ENCODE measurements around the gene TMEM219.

DNA sequence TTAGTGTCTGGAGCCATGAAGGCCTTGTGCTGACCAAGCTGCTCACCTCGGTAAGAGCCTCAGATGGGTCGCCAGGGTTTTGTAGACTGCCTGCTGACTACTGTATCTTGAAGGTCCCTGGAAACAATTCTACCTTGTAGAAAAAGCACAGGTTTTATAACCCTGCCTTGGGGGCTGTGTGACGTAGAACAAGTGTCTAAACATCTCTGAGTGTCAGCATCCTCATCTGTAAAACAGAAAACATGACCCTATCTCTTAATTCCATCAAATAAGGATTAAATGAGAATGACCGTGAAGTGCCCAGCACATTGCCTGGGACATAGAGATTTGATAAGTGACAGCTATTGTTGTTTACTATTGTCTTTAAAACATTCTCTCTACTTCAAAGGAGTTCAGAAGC lies 6.3 kb downstream of the TMEM219 start:
- TF ChIP-seq JUND (IDR thresholded peaks at IDR 0.05; ENCODE audit: low read length) (no peak), RFX5 (IDR thresholded peaks at IDR 0.05; ENCODE audit: borderline replicate concordance, low read depth, low read length) (no peak), TBP (IDR thresholded peaks at IDR 0.05; ENCODE audit: low read depth, low read length) (no peak), HDAC2 (IDR thresholded peaks at IDR 0.05; ENCODE audit: borderline replicate concordance in 1 of 2, low read depth in 2 of 2, low read length in 2 of 2) (no peak), POLR2A (IDR thresholded peaks at IDR 0.05; ENCODE audit: control extremely low read depth in 1 of 2, low read depth in 2 of 2, low read length in 2 of 2) (no peak)
- TF ChIP-seq, protein P1, sequence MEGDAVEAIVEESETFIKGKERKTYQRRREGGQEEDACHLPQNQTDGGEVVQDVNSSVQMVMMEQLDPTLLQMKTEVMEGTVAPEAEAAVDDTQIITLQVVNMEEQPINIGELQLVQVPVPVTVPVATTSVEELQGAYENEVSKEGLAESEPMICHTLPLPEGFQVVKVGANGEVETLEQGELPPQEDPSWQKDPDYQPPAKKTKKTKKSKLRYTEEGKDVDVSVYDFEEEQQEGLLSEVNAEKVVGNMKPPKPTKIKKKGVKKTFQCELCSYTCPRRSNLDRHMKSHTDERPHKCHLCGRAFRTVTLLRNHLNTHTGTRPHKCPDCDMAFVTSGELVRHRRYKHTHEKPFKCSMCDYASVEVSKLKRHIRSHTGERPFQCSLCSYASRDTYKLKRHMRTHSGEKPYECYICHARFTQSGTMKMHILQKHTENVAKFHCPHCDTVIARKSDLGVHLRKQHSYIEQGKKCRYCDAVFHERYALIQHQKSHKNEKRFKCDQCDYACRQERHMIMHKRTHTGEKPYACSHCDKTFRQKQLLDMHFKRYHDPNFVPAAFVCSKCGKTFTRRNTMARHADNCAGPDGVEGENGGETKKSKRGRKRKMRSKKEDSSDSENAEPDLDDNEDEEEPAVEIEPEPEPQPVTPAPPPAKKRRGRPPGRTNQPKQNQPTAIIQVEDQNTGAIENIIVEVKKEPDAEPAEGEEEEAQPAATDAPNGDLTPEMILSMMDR (IDR thresholded peaks at IDR 0.05; ENCODE audit: control extremely low read depth in 1 of 3, insufficient read depth in 1 of 3, low read depth in 1 of 3, low read length in 3 of 3) = no peak

Data from H1 (cell line).